GM21825 (cell line): ENCODE results near the gene GPC6.

ENCODE experiments used
- ATAC-seq: cut with Tn5 transposase; IDR thresholded peaks from one replicate; pipeline ENCODE4 v1.9.1; 2021; ENCODE audit warnings: mild to moderate bottlenecking, moderate library complexity; ENCODE audit not compliant: unreplicated experiment

The GPC6 gene

DNA sequence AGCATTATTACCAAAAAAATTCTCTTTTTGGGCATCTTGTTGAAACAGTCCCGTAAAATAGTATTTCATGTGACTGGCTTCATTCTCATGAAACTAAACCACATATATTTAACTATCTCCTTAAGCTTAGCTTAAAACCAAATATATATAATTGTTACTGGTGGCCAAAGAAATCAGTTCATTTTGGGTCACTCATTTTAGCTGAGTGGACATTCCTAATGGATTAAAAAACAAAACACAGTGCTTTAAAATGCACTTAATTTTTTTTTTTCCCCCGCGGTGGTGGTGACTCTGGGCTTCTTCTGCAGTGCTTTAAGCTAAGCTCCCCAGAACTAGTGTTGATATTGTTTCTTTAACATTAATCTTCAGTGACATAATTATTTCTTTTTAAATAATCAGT, 540.1 kb downstream of the GPC6 start:
- no peak for ATAC-seq

DNA sequence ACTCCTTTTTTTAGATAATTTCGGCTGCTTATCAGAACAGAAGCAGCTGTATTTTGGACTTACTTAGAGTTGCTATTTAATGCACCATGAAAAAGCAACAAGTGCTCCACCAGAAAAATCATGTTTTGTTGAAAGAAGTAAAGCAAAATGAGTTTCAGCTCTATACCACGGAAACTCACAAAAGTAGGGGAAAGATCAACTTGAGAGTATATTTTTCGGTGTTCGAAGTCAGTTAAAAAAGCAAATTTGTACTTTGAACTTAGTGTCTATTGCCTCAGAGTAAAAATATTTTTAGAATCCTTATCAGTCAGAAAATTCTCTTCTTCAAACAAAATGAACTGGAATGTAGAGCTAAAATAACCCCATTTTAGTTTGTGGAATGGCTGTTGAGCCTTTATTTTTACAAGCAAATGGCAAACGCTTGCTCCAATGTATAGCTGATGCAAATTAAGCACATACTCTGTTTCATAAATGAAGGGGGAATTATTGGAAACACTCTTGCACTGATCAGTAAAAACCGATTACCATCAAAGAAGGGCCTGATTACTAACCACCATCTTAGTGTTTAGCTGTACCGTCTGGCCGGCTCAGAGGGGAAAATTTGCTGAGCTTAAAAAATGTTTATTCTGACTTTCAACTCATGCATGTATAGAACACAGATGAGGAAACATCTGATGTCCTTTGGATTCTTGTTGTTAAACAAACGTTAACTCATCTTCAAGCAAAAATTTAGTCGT, 540.7 kb downstream of the GPC6 start:
- no peak for ATAC-seq

DNA sequence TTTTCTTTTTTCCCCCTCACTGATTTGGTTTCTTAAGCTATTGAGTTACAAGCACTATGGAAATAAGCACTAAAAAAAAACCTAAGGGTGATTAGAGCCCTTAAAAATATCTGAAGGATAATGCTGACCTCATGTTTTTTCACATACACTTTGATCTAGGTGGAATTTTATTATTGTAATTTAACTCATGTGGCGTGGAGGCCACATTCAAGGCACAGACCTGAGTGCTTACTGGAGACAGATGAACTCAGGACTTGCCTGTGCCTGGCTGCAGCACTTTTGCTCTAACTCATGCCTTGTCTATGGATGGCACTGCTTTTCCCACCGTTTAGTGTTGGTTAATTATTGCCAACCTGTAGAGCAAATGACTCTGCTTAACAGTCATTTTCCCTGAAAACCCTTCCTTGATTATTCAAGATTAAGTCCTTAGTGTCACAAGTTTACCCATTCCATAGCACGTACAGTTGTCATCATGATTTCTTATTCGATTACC, 541.4 kb downstream of the GPC6 start:
- no peak for ATAC-seq

DNA sequence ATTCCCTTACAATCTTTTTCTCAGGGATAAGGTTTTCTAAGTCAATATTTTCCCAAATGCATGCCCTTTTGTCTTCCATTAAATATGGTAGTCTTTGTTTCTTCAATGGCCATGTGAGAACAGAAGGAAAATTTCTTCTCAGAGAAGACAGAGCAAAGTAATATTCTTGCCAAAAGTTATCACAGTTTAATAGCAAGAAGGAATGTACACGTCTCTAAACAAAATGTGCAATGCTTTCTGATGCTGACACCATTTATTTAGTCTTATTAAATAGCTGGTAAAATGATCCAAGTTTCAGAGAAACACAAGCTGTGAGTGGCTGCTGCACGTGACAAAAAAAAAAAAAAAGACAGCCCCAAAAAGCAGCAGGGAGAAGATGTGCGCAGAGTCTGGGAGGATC, 542.5 kb downstream of the GPC6 start:
- no peak for ATAC-seq

DNA sequence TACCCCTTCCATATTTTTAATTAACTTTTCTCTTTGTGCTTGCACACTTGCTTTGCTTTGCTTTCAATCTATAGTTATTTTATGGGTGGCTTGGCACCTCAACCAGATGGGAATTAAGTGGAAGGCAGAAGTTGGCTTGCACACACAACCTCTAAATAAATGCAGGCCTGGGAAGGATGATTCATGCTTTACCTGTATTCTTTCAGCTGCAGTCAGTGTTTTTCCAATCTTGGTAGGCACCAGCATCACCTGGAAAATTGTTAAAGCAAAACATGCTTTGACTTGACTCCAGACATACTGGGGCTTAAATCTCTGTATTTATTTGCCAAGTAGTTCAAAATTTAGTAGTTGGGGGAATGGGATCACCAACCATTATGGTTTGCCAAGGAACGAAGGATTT, 543.0 kb downstream of the GPC6 start:
- no peak for ATAC-seq

DNA sequence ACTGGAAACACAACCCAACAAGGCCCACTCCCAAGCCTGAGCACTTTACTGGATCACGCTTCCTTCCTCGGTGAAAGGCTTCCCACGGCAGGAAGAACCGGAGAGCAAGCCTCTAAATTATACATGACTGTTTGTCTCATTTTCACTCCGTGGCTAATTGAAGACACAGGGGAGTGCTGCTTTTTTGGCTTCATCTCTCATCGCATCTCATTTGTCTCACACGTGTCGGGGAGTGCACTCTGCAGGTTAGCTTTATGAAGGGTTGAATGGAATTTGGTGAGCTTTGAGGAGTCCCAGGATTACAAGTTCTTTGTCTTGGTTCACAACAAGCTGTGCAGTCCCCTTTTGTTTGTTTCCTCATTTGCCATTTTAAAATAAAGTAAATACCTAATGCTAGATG, 544.6 kb downstream of the GPC6 start:
- ATAC-seq = no peak

DNA sequence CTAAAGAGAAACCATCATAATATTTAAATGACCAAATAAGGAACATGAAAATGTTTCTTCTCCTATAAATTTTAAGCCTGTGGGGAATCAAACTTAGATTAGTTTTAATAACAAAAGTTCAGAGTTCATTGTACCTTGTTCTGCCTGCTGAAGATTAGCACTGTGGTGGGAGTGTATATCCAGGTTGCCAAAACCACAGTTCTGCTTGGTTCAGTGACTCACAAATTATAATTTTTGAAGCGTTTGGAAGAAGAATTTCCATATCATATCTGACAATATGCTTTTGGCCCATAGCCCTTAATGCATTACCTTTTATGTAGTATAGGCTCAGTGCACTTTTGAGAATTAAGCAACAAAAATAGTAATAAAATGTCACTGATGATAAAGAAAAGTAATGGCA, 545.2 kb downstream of the GPC6 start:
- ATAC-seq = no peak

DNA sequence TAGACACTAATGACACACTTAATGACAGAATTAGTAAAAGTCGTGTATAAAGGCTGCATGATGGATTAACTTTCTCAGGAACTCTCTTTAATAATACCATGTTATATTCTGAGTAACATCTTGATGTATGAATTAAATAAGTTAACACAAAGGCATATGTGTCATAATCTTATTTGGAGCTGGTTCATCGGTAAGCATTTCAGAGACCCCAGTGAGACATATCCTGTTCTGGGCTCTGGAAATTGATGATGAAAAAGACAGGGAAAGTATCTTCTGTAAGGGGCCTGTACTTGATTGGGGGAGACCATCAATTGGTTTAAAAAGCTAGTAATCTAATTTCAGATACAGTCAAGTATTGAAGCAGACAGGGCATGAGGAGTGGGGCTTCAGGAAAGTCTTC, 547.9 kb downstream of the GPC6 start:
- no peak for ATAC-seq

DNA sequence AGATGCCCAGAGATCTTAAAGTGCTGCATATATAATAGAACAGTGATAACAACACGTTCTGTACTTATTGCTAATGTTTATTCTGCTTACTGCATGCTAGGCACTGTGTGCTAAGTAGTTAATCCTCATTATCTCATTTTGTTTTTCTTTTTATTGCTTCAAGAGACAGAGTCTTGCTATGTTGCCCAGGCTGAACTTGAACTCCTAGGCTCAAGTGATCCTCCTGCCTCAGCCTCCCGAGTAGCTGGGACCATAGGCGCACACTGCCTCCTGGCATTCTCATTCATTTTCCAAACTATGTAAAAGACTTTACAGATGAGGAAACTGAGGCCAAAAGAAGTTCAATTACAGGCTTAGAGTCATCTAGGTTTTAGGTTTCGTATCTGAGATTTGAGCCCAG, 548.4 kb downstream of the GPC6 start:
- ATAC-seq = no peak

DNA sequence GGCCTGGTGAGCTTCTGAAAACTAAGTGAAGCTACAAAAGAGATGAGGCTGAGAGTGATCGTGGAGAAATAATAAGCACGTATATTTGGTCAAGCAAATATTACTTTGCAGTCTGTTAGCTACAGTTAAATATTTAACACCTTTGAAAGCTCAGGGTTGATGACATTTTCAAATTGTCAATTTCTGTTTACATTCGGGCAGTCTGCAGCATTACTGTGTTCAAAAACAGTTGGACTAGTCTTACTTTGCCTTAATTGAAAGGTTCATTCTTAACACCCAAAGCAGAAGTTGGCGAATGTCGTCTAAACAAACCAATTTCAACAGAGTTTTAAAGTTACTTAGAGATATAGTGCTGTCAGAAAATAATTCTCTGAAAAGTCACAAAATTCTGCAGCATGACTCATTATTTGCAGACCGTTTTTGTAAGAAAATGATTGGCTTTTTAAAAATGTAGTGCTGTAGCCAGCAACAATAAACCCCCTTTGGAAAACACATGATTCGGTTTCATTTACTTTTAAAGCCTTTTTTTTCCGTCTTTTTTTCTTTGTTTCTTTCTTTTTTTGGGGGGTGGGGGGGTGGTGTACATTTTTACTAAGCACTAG, 549.0 kb downstream of the GPC6 start:
- ATAC-seq = no peak

DNA sequence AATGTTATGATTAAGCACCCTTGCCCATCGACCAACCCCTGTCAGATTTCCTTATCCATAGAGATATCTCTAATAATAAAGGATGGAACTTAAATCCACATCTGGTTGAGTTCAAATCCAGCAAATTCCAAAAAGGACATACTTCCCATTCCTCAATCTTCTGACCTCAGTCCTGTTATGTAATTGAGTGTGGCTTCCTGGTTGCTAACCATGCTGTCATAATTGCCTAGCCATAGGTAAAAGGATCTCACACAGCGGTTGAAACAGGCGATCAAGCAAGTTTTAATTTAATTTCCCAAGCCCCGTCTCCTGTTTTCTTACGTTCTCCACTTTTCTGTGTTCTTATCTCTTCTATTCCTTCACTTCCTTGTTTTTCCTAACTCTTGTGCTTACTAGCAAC, 550.3 kb downstream of the GPC6 start:
- ATAC-seq = no peak

DNA sequence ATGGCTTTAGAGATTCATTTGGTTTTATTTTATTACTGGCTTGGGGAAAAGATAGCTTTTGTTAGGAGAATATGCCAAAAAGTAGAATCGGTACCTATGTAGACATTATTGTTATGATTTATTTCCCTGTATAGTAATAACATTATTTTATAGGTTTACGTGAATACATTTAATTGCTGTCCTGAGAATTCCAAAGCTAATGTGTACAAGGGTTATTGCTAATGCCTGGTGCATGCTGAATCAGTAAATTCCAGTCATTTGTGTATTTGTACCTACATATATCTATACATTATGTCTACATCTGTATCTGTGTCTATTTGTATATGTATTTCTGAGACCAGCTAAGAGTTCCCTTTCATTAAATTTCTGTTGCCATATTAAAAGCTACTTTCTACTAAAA, 550.9 kb downstream of the GPC6 start:
- ATAC-seq = no peak

DNA sequence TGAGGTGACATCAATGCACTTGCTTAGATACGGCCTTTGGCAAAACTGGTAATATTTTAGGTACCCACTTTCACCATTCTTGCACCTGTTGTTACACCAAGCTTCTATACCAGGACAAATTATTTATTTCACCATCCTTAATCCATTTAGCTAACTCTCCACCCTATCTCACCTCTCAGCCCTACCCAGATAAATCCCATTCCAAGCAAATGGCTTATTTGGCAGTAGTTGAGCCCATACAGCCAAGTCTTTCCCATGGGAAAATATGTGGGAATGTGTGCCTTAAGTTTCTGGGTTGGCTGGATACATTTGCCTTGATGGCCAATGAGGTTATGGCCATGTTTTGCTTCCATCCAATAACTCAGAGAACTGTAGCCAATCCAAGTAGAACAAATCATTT, 551.9 kb downstream of the GPC6 start:
- ATAC-seq = no peak

DNA sequence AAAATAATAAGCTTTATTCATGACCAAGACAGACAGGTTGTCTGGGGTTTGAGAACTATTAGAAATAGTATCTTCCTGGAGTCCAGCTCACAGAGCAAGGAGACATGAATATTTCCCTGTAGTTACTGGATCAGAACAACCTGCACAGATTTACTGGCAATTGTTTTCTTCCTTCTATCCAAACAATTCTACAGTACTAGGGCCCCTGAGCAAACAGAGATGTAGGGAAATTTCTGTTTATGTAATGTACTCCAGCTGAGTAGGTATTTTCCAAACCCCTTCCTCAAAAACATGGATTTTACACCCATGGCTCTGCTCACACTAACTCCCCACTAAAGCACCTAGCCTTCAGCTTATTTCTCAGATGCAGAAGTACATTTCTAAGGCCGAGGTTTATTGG, 557.6 kb downstream of the GPC6 start:
- no peak for ATAC-seq

DNA sequence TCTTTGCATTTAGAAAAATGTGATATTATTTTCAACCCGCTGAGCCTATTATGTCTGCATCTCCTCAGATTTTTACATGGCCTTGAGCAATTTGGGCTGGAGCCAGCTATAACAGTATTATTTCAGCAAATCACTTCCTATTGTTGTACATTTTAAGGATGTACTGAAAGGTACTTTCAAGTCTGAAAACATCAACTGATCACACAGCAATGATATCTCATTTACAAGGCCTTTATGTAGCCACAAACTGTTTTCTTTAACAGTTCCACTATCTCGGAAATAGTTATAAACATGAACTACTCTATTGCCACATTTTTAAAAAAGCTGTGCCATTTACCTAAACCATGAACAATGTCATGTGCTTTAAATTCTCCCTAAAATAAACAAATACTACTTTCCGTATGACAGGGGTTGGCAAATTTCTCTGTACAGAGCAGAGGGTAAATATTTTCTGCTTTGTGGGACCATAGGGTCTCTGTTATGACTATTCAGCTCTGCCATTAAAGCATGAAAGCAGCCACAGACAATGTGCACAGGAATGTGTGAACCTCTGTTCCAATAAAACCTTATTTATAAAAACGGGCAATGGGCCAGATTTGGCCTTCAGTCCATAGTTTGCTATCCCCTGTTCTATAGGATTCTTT, 560.4 kb downstream of the GPC6 start:
- no peak for ATAC-seq

DNA sequence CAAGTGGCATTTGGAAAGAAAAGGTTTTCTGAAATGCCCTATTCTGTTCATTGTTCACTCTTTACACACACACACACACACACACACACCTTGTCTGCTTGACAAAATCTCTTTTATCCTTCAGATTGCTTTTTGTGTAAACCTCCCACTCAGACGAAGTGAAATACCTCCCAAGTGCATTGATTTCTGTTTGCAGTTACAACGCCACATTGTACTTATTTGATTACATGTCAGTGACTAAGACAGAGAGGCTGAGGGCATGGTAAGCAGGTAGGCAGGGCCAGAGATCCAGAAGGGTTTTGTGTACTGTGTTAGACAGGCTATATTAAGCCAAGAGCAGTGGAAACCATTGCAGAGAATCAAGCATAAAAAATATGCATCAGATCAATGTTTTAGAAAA, 561.8 kb downstream of the GPC6 start:
- ATAC-seq = no peak

DNA sequence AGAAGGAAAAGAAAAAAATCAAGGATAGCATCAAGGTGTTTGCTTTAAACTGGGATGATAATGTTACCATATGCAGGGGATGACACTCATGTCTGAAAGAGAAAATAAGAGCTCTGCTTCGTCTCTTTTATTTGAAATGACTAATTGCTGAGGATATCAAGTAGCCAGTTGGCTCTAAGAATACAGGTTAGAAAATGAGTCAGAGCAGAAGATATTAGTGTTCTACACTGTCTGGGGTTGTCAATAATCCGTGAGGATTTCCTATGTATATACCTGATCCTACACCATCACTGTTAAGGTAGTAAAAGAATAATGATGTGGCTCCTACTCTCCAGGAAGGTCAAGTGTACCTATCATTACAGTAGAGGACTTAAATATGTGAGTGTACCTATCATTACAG, 562.5 kb downstream of the GPC6 start:
- no peak for ATAC-seq

DNA sequence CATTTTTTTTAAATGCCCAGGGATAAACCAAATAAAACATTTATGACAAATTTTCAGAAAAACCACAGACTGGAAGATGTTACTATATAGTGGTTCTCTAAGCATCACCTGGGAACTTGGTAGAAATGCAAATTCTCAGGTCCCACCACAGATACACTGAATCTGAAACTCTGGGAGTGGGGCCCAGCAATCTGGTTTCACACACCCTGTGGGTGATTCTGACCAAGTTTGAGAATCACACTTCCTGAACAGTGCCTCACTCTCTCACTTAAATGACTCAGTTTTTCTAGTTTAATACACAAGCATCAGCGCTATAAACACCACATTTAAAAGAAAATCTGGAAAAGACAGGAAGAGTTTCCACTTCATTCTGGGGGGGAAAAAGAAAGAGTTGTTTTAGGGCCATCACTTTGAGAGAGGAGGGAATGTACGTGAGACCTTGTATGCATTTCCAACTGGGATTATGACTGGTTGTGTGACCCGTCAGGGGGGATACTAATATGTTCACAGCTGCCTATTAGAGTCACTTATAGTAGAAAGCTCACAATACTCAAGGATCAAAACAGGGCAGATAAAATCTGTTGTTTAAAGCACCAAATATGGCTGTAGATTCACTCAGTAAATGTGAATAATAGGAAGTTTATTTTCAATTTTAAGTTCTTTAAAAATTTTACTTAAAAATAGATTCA, 567.7 kb downstream of the GPC6 start:
- ATAC-seq = peak; percentile 90

DNA sequence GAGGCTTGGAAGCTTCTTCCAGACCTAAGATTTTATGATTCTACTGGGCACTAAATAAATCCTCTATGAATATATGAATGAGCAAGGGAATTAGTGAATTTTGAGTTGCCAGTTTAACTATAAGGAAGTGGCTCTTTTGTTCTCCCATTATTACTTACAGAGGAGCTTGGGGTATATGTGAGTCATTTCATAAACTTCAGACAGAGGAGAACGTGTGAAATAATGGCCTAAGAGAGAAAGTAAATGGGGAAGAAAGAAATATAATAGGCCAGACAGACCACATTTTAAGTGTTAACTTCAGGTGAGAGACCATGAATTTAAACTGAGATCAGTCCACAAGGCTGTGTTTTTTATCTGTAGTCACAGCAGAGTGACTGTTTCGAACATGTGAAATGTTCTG, 570.9 kb downstream of the GPC6 start:
- no peak for ATAC-seq

DNA sequence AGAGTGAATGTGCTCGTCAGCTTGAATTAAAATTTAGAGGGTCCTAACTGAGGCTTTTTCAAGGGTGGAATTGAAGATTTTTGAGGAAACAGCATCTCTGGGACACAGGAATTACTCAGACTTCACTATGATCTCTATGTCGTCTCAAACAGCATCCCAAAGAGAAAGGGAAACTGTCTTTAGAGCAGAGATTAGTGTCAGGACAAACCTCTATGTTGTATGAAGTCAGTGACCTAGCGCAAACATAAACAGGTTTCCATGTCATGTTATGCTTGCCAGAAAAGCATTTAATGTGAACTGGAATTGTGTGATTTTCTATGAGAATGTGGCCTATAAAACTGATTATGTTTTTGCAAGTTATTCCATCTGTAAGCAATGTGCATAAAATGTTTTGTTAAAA, 573.7 kb downstream of the GPC6 start:
- no peak for ATAC-seq

DNA sequence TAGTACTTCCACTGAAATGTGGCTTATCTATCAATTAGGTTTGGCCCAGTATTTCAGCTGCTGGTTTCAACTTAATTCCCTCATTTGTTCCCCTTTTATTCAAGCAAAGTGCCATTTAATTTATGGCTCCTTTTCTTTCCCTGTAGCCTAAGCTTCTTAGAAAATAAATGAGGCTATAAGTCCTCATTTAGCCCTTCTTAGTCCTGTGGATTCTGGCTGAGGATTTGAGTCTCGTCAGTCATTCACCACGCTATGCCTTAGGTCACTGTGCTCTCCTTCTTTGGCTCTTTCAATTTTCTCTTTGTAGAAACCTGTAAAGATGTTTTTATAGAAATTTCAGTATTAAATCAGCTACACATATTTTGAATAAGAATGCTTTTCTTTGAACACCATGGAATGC, 579.1 kb downstream of the GPC6 start:
- no peak for ATAC-seq

DNA sequence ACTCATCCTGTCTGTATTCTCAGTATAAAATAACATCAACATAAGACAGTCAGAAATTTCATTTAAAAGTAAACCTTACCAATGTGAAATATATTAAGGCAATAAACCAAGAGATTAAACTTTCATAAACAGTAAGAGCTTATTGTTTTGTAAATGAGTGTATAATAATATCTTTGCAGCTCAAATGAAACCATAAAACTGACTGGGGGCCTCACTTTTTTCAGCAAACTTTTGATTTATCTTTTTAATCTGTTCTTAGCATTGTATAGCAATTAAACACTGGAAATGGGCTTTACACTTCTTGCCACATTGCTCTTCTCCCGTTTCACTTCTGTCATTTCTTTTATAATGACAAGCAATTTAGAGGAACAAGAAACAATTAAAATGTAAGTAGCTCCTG, 580.3 kb downstream of the GPC6 start:
- no peak for ATAC-seq
